ENCODE data around the gene C2CD2.

- no peak for TF ChIP-seq GATA2 (IDR thresholded peaks at IDR 0.05; ENCODE audit: low read depth, low read length)
- TF ChIP-seq GATA3 (IDR thresholded peaks at IDR 0.05; ENCODE audit: low read depth, low read length): no peak
Observed at GRCh38 chr21:41955516-41955915, 1.7 kb upstream of the C2CD2 start.

All from SH-SY5Y (cell line).